GM18498 (cell line): ENCODE measurements around the gene ADRB2.
A peak's percentile ranks its signal among the peaks of the same experiment; 100 is the strongest.

Source experiments
- ATAC-seq: cut with Tn5 transposase; IDR thresholded peaks from one replicate; pipeline ENCODE4 v1.9.1; 2021; ENCODE audit warnings: mild to moderate bottlenecking, moderate library complexity; ENCODE audit not compliant: unreplicated experiment

ADRB2 gene

GRCh38 chr5:148830211-148830610 lies 3.8 kb downstream of the ADRB2 start:
- ATAC-seq: no peak

GRCh38 chr5:148831590-148832565 lies 5.5 kb downstream of the ADRB2 start:
- ATAC-seq: peak; percentile 84

GRCh38 chr5:148833122-148833521 lies 6.7 kb downstream of the ADRB2 start:
- no peak for ATAC-seq

- no peak for ATAC-seq
Observed at GRCh38 chr5:148833925-148834324, 7.5 kb downstream of the ADRB2 start.

DNA sequence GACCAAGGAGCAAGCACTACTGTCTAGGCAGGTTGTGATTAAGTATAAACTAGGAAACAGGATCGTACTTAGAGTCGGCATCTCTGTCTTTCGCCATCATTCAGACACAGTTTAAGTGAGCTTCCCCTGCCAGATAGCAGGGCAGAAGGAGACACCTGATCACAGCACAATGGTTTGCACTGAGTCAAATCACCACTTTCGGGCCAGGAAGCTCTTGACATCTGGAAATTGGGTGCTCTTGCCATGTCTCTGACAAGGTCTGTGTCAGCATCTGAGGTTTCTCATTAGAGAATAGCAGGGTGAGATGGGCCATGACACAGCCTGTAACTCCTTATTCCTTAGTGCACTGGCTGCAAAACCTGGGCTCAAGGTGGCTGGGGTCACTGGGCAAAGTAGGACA lies 8.3 kb downstream of the ADRB2 start:
- ATAC-seq: no peak

- no peak for ATAC-seq
Observed at GRCh38 chr5:148836272-148837250, 10.2 kb downstream of the ADRB2 start.

- ATAC-seq: no peak
Observed at GRCh38 chr5:148837383-148837782, 11.0 kb downstream of the ADRB2 start.

DNA sequence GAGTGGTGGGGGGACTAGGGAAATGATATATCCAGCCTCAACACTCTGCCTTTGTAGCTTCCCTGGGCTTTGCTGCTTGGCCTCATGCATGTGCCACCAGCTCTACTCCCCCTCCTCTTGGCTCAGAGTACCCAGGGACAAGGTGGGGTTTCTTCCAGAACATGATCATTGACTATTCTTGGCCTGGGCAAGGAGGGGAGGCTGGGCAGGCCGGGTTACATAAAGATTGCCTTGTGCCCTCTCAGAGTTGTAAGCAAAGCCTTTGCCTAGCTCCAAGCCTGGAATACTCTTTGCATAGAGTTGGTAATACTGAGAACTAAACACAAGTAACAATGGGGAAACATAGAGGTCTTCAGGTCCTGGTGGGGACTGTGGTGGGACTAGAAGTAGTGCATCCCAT lies 11.9 kb downstream of the ADRB2 start:
- ATAC-seq: no peak

GRCh38 chr5:148839960-148840359 lies 13.5 kb downstream of the ADRB2 start:
- peak; percentile 66 for ATAC-seq

GRCh38 chr5:148840531-148840930 lies 14.1 kb downstream of the ADRB2 start:
- ATAC-seq: no peak

DNA sequence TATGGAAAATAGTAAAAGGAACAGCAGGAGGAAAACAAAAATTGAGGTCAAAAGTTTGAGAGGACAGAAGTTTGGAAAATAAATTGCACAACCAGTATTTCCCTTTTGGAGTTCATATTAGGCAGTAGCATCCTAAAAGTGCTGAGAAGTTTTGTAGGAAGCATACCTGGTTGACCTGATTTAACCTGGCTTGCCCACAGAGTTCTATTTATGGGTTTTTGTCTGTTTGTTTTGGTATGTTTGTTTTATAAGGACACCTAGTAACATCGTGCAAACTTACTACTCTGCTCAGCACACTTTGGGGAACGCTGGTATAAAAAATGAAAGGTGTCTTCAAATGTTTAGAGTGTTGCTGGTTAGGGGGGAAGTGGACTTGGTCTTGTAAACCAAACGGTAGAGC lies 15.1 kb downstream of the ADRB2 start:
- ATAC-seq: no peak

DNA sequence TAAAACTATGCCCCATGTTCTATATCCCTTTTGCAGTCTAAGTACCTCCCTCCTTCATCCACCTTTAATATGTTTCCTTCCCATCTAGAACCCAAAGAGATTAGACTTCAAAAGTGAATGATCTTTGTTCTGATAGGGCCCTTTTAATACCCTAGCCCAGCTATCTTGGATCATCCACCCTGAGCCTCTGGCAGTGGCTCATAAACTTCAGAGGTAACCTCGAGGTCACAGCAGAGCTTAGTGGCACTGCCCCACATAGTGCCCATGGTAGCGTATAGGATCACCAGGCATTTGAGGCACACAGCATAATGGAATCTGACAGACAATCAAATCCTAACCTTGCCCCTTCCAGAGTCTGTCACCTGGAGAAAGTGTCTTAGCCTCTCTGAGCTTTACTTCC lies 15.8 kb downstream of the ADRB2 start:
- ATAC-seq: no peak

- no peak for ATAC-seq
Observed at GRCh38 chr5:148843510-148844318, 17.3 kb downstream of the ADRB2 start.

GRCh38 chr5:148844433-148845280 lies 18.2 kb downstream of the ADRB2 start:
- ATAC-seq: no peak

DNA sequence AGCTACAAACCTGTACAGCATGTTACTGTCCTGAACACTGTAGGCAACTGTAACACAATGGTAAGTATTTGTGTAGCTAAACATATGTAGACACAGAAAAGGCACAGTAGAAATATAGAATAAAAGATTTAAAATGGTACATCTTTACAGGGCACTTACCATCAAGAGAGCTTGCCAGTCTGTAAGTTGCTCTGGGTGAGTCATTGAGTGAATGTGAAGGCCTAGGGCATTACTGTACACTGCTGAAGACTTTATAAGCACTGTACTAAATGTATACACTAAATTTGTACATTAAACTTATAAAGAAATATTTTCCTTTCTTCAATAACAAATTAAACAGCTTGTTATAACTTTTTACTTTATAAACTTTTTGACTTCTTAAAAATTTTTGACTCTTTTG lies 20.5 kb downstream of the ADRB2 start:
- no peak for ATAC-seq

DNA sequence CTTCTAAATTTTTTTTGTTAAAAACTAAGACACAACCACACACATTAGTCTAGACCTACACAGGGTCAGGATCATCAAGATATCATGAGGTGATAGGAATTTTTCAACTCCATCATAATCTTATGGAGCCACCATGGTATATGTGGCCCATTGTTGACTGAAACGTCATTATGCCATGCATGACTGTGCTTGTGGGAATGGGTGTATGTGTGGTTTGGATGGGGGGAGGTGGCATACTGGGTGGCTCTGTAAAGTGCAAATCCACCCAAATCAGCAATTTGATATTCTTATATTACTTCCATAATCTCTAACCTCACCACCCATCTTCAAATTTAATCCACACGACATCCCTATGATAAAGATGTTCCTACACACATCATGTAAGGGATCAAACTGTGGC lies 21.0 kb downstream of the ADRB2 start:
- ATAC-seq: no peak

DNA sequence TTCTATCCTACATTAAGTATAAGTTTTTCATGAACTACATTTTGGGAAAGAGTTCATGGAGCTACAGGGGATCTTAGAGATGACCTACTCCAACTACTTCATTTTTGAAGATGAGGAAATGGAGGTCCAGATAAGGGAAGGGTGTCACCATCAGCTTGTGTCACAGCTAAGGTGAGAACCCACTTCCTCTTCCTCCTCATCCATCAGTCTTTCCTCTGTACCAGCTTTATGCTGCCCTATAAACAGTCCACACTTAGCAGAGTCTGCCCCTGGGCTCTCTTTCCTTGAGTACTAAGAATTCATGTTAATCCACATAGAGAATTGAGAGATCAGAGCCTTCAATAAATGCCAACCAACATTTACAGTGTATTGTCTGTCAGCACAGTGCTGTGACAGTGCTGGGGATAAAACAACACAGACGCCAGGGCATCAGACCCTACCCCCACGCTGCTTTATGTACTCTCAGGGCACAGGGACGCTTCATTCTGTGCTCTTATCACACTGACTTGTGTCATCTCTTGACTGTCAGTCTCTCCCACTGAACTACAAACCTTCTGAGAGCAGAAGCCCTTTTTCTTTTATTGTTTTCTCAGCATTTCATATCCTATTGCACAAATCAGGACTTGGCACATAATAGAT lies 22.1 kb downstream of the ADRB2 start:
- no peak for ATAC-seq

DNA sequence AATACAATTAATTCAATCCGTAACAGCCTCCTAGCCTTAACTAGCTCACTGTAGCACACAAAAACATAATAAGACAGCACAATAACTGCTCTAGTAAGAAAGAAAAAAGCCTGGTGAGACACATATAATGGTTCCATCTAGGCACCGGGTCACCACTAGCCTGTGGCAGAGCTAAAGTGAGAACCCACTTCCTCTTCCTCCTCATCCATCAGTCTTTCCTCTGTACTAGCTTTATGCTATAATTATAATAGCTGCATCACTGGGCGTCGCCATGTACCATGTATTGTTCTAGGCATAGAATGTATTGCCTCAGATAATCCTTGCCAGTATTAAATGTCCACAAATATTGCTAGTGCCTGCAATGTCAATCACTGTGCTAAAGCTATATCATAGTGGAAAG lies 23.1 kb downstream of the ADRB2 start:
- ATAC-seq: peak; percentile 42

DNA sequence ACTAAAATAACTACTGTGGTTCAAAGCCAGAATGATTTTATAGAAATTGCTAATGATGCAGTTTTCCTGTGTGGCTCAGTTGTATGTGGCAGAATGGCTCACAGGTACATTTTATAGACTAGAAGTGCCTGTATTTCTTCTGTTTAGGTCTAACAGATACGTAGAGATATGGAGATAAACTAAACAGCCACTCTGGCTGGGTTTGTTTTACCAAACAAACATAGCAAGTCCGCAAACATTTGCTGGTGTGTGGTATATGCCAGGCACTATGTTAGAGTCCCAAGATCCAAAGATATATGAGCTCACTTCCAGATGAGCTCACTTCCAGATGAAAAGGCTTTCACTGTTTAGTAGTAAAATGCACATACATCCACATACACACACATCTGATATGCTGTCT lies 24.4 kb downstream of the ADRB2 start:
- ATAC-seq: no peak
